Endothelial cell (in vitro differentiated cells): ENCODE data around the gene KCNK17. TPM values are rescaled to one million over a fixed set of nuclear protein-coding genes. Genes with fewer than 3 reads are reported as not detected.

Experiments used
- DNase-seq: peaks from one replicate; pipeline ENCODE4 v3.0.0; 2021; ENCODE audit warnings: low spot score
- H3K27ac Mint-ChIP-seq: one replicate; pipeline ENCODE4 v1.8.0; 2021; ENCODE audit warnings: mixed read lengths, inconsistent platforms; ENCODE audit not compliant: unreplicated experiment
- H3K27me3 Mint-ChIP-seq: one replicate; pipeline ENCODE4 v1.8.0; 2021; ENCODE audit warnings: mild to moderate bottlenecking, moderate library complexity, mixed read lengths, inconsistent platforms; ENCODE audit not compliant: unreplicated experiment
- H3K36me3 Mint-ChIP-seq: one replicate; pipeline ENCODE4 v1.8.0; 2021; ENCODE audit warnings: mild to moderate bottlenecking, low read depth, mixed read lengths, inconsistent platforms; ENCODE audit not compliant: unreplicated experiment
- H3K4me1 Mint-ChIP-seq: one replicate; pipeline ENCODE4 v1.8.0; 2021; ENCODE audit warnings: mild to moderate bottlenecking, mixed read lengths, inconsistent platforms; ENCODE audit not compliant: unreplicated experiment
- H3K4me3 Mint-ChIP-seq: one replicate; pipeline ENCODE4 v1.8.0; 2021; ENCODE audit warnings: mild to moderate bottlenecking, mixed read lengths, inconsistent platforms; ENCODE audit not compliant: unreplicated experiment
- H3K9me3 Mint-ChIP-seq: one replicate; pipeline ENCODE4 v1.8.0; 2021; ENCODE audit warnings: mixed read lengths, inconsistent platforms; ENCODE audit not compliant: unreplicated experiment
- CTCF ChIP-seq: fragments of 200-600 bp; sonication (generic); IDR thresholded peaks from one replicate; pipeline ENCODE4 v1.5.0; 2021; ENCODE audit warnings: antibody characterized with exemption; ENCODE audit not compliant: unreplicated experiment
- total RNA-seq: library from RNA; stranded (reverse); fragmentation: NEBNext Ultra II Directional; extraction: Animal tissue kit (Norgen Biotek cat#: 25700); gene quantifications from one replicate; pipeline ENCODE4 v1.2.1, GENCODE V29; 2021; ENCODE audit not compliant: unreplicated experiment

The KCNK17 gene
- total RNA-seq, 1 donor from 2014 or later: 180 TPM

GRCh38 chr6:39260456-39260855 is 53.8 kb downstream of the KCNK17 start:
- Mint-ChIP-seq H3K27ac (no peak overlapping the region), H3K9me3 (no peaks in the 10 kb centered on the region), H3K27me3 (peaks cover 5% of the 10 kb centered on the region), H3K4me1 (peaks cover 4% of the 10 kb centered on the region), H3K36me3 (no peaks in the 10 kb centered on the region), H3K4me3 (no peak overlapping the region)
- no peak for TF ChIP-seq CTCF
- DNase-seq: no peak

GRCh38 chr6:39256294-39256940 is 57.8 kb downstream of the KCNK17 start:
- Mint-ChIP-seq H3K36me3 (no peaks in the 10 kb centered on the region), H3K27ac (no peak overlapping the region), H3K4me3 (no peak overlapping the region), H3K9me3 (no peaks in the 10 kb centered on the region), H3K27me3 (peaks cover 4% of the 10 kb centered on the region), H3K4me1 (peaks cover 4% of the 10 kb centered on the region)
- no peak for DNase-seq
- no peak for TF ChIP-seq CTCF

- Mint-ChIP-seq H3K4me1 (peaks cover 4% of the 10 kb centered on the region), H3K4me3 (no peak overlapping the region), H3K27ac (no peak overlapping the region), H3K27me3 (peaks cover 4% of the 10 kb centered on the region), H3K36me3 (no peaks in the 10 kb centered on the region), H3K9me3 (no peaks in the 10 kb centered on the region)
- TF ChIP-seq CTCF: no peak
- DNase-seq: no peak
Measured at GRCh38 chr6:39254999-39255535, 59.2 kb downstream of the KCNK17 start.

- TF ChIP-seq CTCF: no peak
- Mint-ChIP-seq H3K27me3 (peaks cover 1% of the 10 kb centered on the region), H3K4me1 (peaks cover 2% of the 10 kb centered on the region), H3K4me3 (no peak overlapping the region), H3K36me3 (no peaks in the 10 kb centered on the region), H3K9me3 (no peaks in the 10 kb centered on the region), H3K27ac (no peak overlapping the region)
- DNase-seq: no peak
Measured at GRCh38 chr6:39251406-39251805, 62.8 kb downstream of the KCNK17 start.

- Mint-ChIP-seq H3K27me3 (peaks cover 1% of the 10 kb centered on the region), H3K36me3 (no peaks in the 10 kb centered on the region), H3K9me3 (no peaks in the 10 kb centered on the region), H3K4me3 (no peak overlapping the region), H3K27ac (no peak overlapping the region), H3K4me1 (no peaks in the 10 kb centered on the region)
- TF ChIP-seq CTCF: no peak
- no peak for DNase-seq
Measured at GRCh38 chr6:39250507-39250906, 63.7 kb downstream of the KCNK17 start.
